Measurements from ENCODE around the gene SLC25A23.

GRCh38 chr19:6394831-6395230 lies 64.8 kb downstream of the SLC25A23 start:
- TF ChIP-seq CTCF (IDR thresholded peaks at IDR 0.05) = no peak
- no peak for TF ChIP-seq POLR2A (IDR thresholded peaks at IDR 0.05)
- no peak for TF ChIP-seq EP300 (IDR thresholded peaks at IDR 0.05)
